Activated naive CD8-positive, alpha-beta T cell treated with anti-CD3 and anti-CD28 coated beads, Interleukin-2, amount 10 ng/mL, durations not matched to agents 7 days and 5 days (primary cell): ENCODE data around the gene APOC3. TPM values are rescaled to one million over a fixed set of nuclear protein-coding genes. Genes with fewer than 3 reads are reported as not detected.

Experiments used
- ATAC-seq: fragments of 150-1000 bp; cut with Tn5 transposase; one replicate; pipeline ENCODE4 v1.10.0; 2021; ENCODE audit warnings: low read depth, moderate library complexity
- POLR2A ChIA-PET: fragments of 350-600 bp; sonication (Branson Sonifier 250); formaldehyde crosslinking; loops from one replicate; lab custom pipeline; 2021; ENCODE audit warnings: antibody characterized with exemption; lab: Charles Lee
- DNase-seq: peaks from one replicate; pipeline ENCODE4 v3.0.0; 2021
- H3K27ac Mint-ChIP-seq: one replicate; pipeline ENCODE4 v1.8.0; 2022; ENCODE audit warnings: mild to moderate bottlenecking, mixed read lengths
- H3K27me3 Mint-ChIP-seq: one replicate; pipeline ENCODE4 v1.8.0; 2022; ENCODE audit warnings: mild to moderate bottlenecking, moderate library complexity, mixed read lengths
- H3K36me3 Mint-ChIP-seq: one replicate; pipeline ENCODE4 v1.8.0; 2021; ENCODE audit warnings: mild to moderate bottlenecking, mixed read lengths
- H3K4me1 Mint-ChIP-seq: one replicate; pipeline ENCODE4 v1.8.0; 2021; ENCODE audit warnings: mixed read lengths
- H3K4me3 Mint-ChIP-seq: one replicate; pipeline ENCODE4 v1.8.0; 2022; ENCODE audit warnings: mild to moderate bottlenecking, moderate library complexity, mixed read lengths
- H3K9me3 Mint-ChIP-seq: one replicate; pipeline ENCODE4 v1.8.0; 2021; ENCODE audit warnings: mixed read lengths
- total RNA-seq, 2 experiments: library from RNA; stranded (reverse); gene quantifications; one replicate each; pipeline ENCODE4 v1.2.3, GENCODE V29; 2021

APOC3 gene
- total RNA-seq, 2 experiments from 2014 or later = not detected

GRCh38 chr11:116835791-116836631, 6.3 kb downstream of the APOC3 start:
- DNase-seq = peak; percentile 89
- peak; percentile 94 for ATAC-seq
- peak overlapping the region; percentile 74 for H3K4me3 Mint-ChIP-seq
- no peaks in the 10 kb centered on the region for H3K36me3 Mint-ChIP-seq
- H3K27ac Mint-ChIP-seq = peak overlapping the region; percentile 83
- peaks cover 12% of the 10 kb centered on the region for H3K4me1 Mint-ChIP-seq
- POLR2A ChIA-PET = interaction anchor here (0.5 to 3.9 kb wide), 14 partner anchors 9 to 1141 kb away, joined by 3 to 79 read pairs (median 4); partner anchors contain the start of genes APOA5, BUD13, PAFAH1B2 and SIK3
- no peaks in the 10 kb centered on the region for H3K9me3 Mint-ChIP-seq
- H3K27me3 Mint-ChIP-seq = peaks cover 4% of the 10 kb centered on the region

DNA sequence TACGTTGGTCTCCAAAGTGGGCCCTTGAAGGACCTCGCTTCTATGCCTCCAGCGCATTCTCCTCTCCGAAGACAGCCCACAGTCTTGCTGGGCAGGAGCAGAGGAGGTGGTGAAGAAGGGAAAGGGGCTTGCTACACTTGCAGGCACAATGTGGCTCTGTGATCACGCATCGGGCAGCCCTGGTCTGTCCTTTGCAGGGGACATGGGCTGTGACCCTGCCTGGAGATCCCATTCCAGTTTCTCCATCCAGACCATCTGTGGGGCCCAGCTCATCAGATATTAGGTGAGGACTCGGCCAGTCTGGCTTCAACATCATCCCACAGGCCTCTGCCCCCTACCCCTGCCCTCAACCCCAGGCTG, 6.9 kb downstream of the APOC3 start:
- no peak overlapping the region for H3K4me3 Mint-ChIP-seq
- H3K9me3 Mint-ChIP-seq = no peaks in the 10 kb centered on the region
- peaks cover 4% of the 10 kb centered on the region for H3K27me3 Mint-ChIP-seq
- ATAC-seq = no peak
- H3K36me3 Mint-ChIP-seq = no peaks in the 10 kb centered on the region
- H3K4me1 Mint-ChIP-seq = peaks cover 12% of the 10 kb centered on the region
- POLR2A ChIA-PET = interaction anchor here (0.6 to 3.9 kb wide), 7 partner anchors 9 to 1140 kb away, joined by 3 to 79 read pairs (median 15); partner anchors contain the start of genes APOA5, BUD13, SIK3 and ZPR1
- DNase-seq = no peak
- H3K27ac Mint-ChIP-seq = no peak overlapping the region

- POLR2A ChIA-PET = interaction anchor here (2.6 to 3.9 kb wide), 3 partner anchors 16 to 261 kb away, joined by 15 to 79 read pairs (median 60); partner anchors contain the start of genes APOA5, SIK3 and ZPR1
- peak; percentile 21 for DNase-seq
- H3K36me3 Mint-ChIP-seq = no peaks in the 10 kb centered on the region
These were observed 7.8 kb downstream of the APOC3 start, which contains the start of gene APOA1 for GRCh38 chr11:116837231-116838091. Gene APOA1 (minus strand): TSS chr11:116837622. CDS start chr11:116837387, 235 bp downstream.

DNA sequence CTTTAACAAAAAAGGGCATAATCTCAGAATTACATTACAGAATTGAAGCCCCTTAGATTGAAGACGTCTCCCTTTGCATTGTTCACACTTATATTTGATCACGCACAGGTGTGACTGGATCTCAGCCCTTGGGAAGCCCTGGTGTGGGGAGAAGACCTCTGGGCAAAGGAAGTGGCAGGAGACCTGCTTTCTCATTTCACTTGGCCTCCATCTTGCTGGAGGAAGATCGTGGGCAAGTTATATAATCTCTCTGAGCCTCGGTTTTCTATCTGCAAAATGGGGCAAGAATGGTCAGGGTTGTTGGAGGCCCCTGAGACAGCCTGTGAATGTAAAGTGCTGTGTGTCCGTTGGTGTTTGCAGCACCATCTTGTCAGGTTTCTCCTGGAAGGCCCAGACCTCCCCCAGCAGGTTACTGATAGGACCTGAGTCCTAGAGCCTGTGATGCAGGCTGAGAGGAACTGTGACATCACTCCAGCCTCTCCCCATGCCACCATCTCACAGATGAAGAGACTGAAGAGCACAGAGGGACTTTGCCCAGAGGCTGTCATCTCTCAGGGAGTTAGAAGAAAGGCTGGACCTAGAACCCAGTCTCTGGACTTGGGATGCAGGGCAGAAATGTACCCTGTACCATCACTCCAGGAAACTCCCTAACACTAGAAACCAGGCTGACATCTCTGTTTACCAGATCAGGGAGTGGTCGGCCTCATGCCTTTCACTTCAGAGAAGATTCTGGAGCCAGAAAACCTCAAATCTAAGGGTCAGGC, 8.8 kb downstream of the APOC3 start:
- Mint-ChIP-seq H3K4me3 (no peak overlapping the region), H3K4me1 (peaks cover 12% of the 10 kb centered on the region), H3K36me3 (peaks cover 5% of the 10 kb centered on the region), H3K27ac (no peak overlapping the region), H3K27me3 (peaks cover 4% of the 10 kb centered on the region), H3K9me3 (no peaks in the 10 kb centered on the region)
- DNase-seq (no peak), ATAC-seq (no peak)
- POLR2A ChIA-PET = no interaction called here

More at GRCh38 chr11:116837231-116838091, 7.8 kb downstream of the APOC3 start, which contains the start of gene APOA1:
- no peak for ATAC-seq
- Mint-ChIP-seq H3K27ac (no peak within 1 kb of the TSS), H3K27me3 (peaks cover 4% of the 10 kb centered on the region), H3K4me1 (peaks cover 12% of the 10 kb centered on the region), H3K9me3 (no peaks in the 10 kb centered on the region), H3K4me3 (no peak within 1 kb of the TSS)

DNA sequence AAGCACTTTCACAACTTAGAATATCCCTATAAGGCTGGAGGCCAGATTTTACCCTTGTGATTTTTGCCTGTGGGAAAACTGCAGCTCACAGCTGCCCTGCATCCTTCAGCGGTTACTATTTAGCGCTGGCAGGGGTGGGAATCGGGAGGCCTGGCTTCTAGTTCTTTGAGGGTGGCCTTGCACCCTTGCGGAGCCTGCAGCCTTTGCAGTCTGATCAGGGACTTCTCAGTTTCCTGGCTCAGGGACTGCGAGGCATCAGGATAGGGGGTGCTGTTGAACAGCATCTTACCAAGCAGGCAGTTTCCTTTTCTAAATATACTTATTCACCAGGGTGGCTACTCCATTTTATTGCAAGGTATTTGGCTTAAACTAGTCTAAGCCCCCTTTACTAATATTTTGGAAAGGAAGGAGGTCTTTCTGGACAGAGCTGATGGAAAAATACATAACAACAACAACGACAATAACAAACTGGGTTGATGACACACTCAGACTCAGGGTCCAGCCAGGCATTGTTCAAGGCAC, 10.6 kb downstream of the APOC3 start:
- Mint-ChIP-seq H3K9me3 (no peaks in the 10 kb centered on the region), H3K4me3 (no peak overlapping the region), H3K4me1 (peaks cover 7% of the 10 kb centered on the region), H3K27me3 (no peaks in the 10 kb centered on the region), H3K36me3 (peaks cover 6% of the 10 kb centered on the region), H3K27ac (no peak overlapping the region)
- ATAC-seq = no peak
- peak; percentile 22 for DNase-seq
- POLR2A ChIA-PET = no interaction called here

DNA sequence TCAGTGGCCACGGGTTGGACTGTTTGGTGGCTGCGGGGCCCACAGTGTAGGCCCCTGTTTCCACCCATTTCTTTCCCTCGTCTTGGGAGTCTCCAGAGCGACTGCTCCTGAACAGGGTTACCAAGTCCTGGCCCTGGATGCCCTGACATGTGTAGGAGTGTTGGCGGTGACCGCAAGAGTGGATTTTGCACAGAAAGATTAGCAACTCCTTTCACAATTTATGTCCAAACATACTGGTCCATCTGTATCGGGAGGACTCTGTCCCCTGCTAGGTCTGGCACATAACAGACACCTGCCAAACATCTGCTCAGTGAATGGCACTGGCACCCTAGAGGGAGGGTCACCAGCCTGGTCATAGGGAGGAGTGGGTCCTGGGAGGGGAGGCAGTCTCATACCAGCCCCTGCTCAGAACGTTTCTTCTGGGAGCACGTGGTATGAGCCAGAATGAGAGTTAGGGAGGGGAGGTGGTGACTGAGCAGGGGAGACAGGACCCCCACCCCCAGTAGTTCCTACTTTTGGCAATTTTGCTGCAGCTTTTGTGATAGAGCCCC, 11.1 kb downstream of the APOC3 start:
- peaks cover 5% of the 10 kb centered on the region for H3K4me1 Mint-ChIP-seq
- POLR2A ChIA-PET = interaction anchor here (1.2 kb wide), 1 partner anchor 12 kb away, joined by 4 read pairs; no protein-coding TSS in a partner anchor
- peaks cover 6% of the 10 kb centered on the region for H3K36me3 Mint-ChIP-seq
- no peaks in the 10 kb centered on the region for H3K9me3 Mint-ChIP-seq
- H3K27me3 Mint-ChIP-seq = no peaks in the 10 kb centered on the region
- no peak overlapping the region for H3K4me3 Mint-ChIP-seq
- no peak overlapping the region for H3K27ac Mint-ChIP-seq
- ATAC-seq (no peak), DNase-seq (peak; percentile 19)

GRCh38 chr11:116842117-116842516, 12.4 kb downstream of the APOC3 start:
- DNase-seq (no peak), ATAC-seq (no peak)
- peaks cover 16% of the 10 kb centered on the region for H3K36me3 Mint-ChIP-seq
- no peaks in the 10 kb centered on the region for H3K27me3 Mint-ChIP-seq
- POLR2A ChIA-PET = no interaction called here
- no peaks in the 10 kb centered on the region for H3K9me3 Mint-ChIP-seq
- H3K27ac Mint-ChIP-seq = no peak overlapping the region
- H3K4me3 Mint-ChIP-seq = no peak overlapping the region
- H3K4me1 Mint-ChIP-seq = peaks cover 1% of the 10 kb centered on the region

DNA sequence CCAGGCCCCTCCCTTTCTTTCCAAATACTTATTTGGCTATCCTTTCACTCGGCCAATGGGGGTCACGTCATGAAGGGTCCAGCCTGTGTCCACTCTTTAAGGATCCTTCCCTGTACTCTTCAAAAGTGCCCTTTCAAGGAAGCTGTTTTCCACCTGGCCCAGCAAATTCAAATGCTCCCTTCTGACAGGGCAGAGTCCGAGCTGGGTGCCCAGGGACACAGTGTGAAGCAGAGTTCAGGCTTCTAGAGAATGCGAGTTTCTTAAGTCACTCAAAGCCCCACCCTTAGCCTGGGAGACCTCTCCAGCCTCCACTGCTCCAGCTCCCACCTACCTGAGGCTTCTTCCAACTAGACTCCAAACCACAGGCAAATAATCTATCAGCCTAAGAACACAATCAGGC, 13.2 kb downstream of the APOC3 start:
- peaks cover 21% of the 10 kb centered on the region for H3K36me3 Mint-ChIP-seq
- peaks cover 1% of the 10 kb centered on the region for H3K4me1 Mint-ChIP-seq
- no peak overlapping the region for H3K27ac Mint-ChIP-seq
- H3K4me3 Mint-ChIP-seq = no peak overlapping the region
- ATAC-seq (no peak), DNase-seq (no peak)
- no peaks in the 10 kb centered on the region for H3K27me3 Mint-ChIP-seq
- POLR2A ChIA-PET = no interaction called here
- H3K9me3 Mint-ChIP-seq = no peaks in the 10 kb centered on the region

GRCh38 chr11:116843661-116844060, 14.0 kb downstream of the APOC3 start:
- H3K27ac Mint-ChIP-seq = no peak overlapping the region
- no peak for DNase-seq
- ATAC-seq = no peak
- peaks cover 21% of the 10 kb centered on the region for H3K36me3 Mint-ChIP-seq
- no peak overlapping the region for H3K4me3 Mint-ChIP-seq
- no peaks in the 10 kb centered on the region for H3K27me3 Mint-ChIP-seq
- H3K4me1 Mint-ChIP-seq = peaks cover 1% of the 10 kb centered on the region
- POLR2A ChIA-PET = no interaction called here
- no peaks in the 10 kb centered on the region for H3K9me3 Mint-ChIP-seq

DNA sequence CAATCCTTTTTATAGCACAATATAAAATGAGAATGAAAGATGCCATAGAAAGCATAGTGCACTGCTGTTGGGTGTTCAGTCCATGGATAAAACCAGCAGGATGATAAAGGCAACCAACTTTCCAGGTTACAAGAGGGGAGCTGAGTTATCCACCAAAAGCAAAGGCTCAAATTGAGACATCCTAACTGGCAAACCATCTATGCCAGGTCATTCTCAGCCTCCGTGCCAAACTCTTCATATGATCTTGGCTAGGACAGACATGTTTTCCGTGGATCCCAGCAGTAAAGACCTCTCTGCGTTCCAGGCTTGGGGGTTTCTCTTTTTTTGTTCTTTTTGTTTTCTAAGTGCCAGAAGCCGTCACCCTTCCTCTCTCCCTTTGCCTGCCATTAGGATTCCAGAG, 15.0 kb downstream of the APOC3 start:
- Mint-ChIP-seq H3K27me3 (no peaks in the 10 kb centered on the region), H3K9me3 (no peaks in the 10 kb centered on the region), H3K36me3 (peaks cover 24% of the 10 kb centered on the region), H3K4me1 (peaks cover 4% of the 10 kb centered on the region), H3K4me3 (no peak overlapping the region), H3K27ac (no peak overlapping the region)
- ATAC-seq (no peak), DNase-seq (no peak)
- POLR2A ChIA-PET = no interaction called here

DNA sequence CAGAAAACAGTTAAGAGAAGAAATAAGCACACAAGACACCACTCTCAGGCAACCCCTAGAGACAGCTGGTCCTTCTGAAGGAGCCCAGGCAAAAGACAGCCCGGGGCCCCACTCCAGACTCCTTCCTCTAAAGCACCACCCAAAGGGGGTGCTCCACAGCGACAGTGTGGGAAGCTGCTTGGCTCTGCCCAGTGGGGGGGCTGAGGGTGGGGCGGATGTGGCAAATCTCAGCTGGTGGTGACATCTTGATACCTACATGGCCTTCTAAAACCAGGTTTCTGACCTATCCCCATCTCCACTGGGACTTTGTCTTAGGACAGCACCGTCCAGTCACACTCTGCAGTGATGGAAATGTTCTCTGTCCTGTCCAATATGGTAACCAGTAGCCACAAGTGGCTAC, 17.9 kb downstream of the APOC3 start:
- H3K4me1 Mint-ChIP-seq = peaks cover 28% of the 10 kb centered on the region
- POLR2A ChIA-PET = interaction anchor here (1.0 kb wide), 1 partner anchor 12 kb away, joined by 3 read pairs; no protein-coding TSS in a partner anchor
- no peaks in the 10 kb centered on the region for H3K27me3 Mint-ChIP-seq
- H3K36me3 Mint-ChIP-seq = peaks cover 31% of the 10 kb centered on the region
- no peaks in the 10 kb centered on the region for H3K9me3 Mint-ChIP-seq
- H3K4me3 Mint-ChIP-seq = no peak overlapping the region
- no peak overlapping the region for H3K27ac Mint-ChIP-seq
- ATAC-seq = no peak
- DNase-seq = no peak

DNA sequence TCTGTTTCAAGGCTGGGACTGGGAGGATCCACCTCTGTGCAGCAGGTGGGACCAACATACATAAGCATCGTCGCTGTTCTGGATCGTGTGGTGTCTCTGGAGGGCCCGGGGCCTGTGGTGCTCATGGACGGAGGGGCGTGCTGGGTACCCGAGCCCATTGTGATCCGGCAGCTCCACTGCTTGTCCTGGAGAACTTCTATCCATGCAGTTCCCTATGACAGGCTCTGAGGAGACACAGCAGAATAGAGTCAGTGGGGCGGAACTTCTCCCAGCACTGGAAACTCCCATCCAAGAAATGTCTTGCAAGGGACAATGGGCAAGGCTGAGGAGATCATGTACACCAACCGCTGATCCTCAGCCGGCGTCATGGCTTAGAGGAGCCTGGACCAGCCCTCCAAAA, 19.4 kb downstream of the APOC3 start:
- Mint-ChIP-seq H3K27me3 (no peaks in the 10 kb centered on the region), H3K4me3 (no peak overlapping the region), H3K27ac (no peak overlapping the region), H3K4me1 (peaks cover 43% of the 10 kb centered on the region), H3K9me3 (no peaks in the 10 kb centered on the region), H3K36me3 (peaks cover 25% of the 10 kb centered on the region)
- no peak for DNase-seq
- no peak for ATAC-seq
- POLR2A ChIA-PET = no interaction called here
